Stimulated activated CD4-positive, alpha-beta T cell treated with anti-CD3 and anti-CD28 coated beads, Interleukin-15, amount 100 ng/mL, for 1 hour (primary cell): ENCODE results near the gene ERN1.
"Not testable (repeated sequence)": the region's sequence is repeated elsewhere in the genome, so short reads cannot be mapped to it uniquely, and the experiment has no call there.

ENCODE experiments used
- DNase-seq, 2 donors: peaks; one replicate each; pipeline ENCODE4 v3.0.0-alpha.2; 2020; ENCODE audit warnings: low read depth in 1 of 2, low spot score in 1 of 2

The ERN1 gene

GRCh38 chr17:64007089-64007837, 122.7 kb downstream of the ERN1 start:
- not testable (repeated sequence) for DNase-seq

GRCh38 chr17:64006361-64007088, 123.4 kb downstream of the ERN1 start:
- DNase-seq: no peak

GRCh38 chr17:64005734-64006167, 124.2 kb downstream of the ERN1 start:
- DNase-seq: no peak

GRCh38 chr17:64004903-64005733, 124.8 kb downstream of the ERN1 start:
- no peak for DNase-seq

GRCh38 chr17:64004218-64004770, 125.7 kb downstream of the ERN1 start:
- no peak for DNase-seq

GRCh38 chr17:64003526-64004121, 126.3 kb downstream of the ERN1 start:
- DNase-seq: no peak

- DNase-seq: no peak
These were observed 127.1 kb downstream of the ERN1 start for GRCh38 chr17:64002658-64003525.

- DNase-seq: no peak
These were observed 128.0 kb downstream of the ERN1 start for GRCh38 chr17:64001763-64002529.

- DNase-seq: no peak
These were observed 128.8 kb downstream of the ERN1 start for GRCh38 chr17:64001091-64001579.

GRCh38 chr17:63999680-64000531, 130.0 kb downstream of the ERN1 start:
- DNase-seq: no peak

GRCh38 chr17:63998721-63999679, 130.9 kb downstream of the ERN1 start:
- DNase-seq: no peak

- DNase-seq: peak; percentile 51
These were observed 131.8 kb downstream of the ERN1 start, which contains the start of gene PRR29 for GRCh38 chr17:63998050-63998720. Gene PRR29, plus strand, starts transcription at chr17:63998351. Its CDS starts 14 bp downstream, at chr17:63998365.

- no peak for DNase-seq
These were observed 132.4 kb downstream of the ERN1 start for GRCh38 chr17:63997341-63998048.

GRCh38 chr17:63996430-63997182, 133.3 kb downstream of the ERN1 start:
- no peak for DNase-seq

- DNase-seq: no peak
These were observed 134.3 kb downstream of the ERN1 start for GRCh38 chr17:63995626-63996025.
